ENCODE results near the gene CSMD2.

GRCh38 chr1:34166625-34167361, 1.8 kb upstream of the CSMD2 start:
- TF ChIP-seq POLR2A (IDR thresholded peaks at IDR 0.05; ENCODE audit: low read depth, low read length) (no peak), RAD21 (IDR thresholded peaks at IDR 0.05; ENCODE audit: low read length) (no peak), CEBPB (IDR thresholded peaks at IDR 0.05; ENCODE audit: low read depth, low read length) (no peak), FOS (IDR thresholded peaks at IDR 0.05; ENCODE audit: low read depth, low read length) (no peak), RFX5 (IDR thresholded peaks at IDR 0.05; ENCODE audit: low read depth, low read length) (no peak), USF2 (IDR thresholded peaks at IDR 0.05; ENCODE audit: low read depth, low read length) (no peak), CTCF (conservative IDR thresholded peaks at IDR 0.05; ENCODE audit: low read depth, low read length) (no peak), ELK1 (IDR thresholded peaks at IDR 0.05; ENCODE audit: borderline replicate concordance, low read depth, low read length) (no peak)
